Vagina (tissue), 2 donors: ENCODE results near the gene CDK15.

Source experiments
- POLR2A ChIP-seq, 2 donors: fragments of 450-650 bp; IDR thresholded peaks; one replicate each; pipeline ENCODE4 v1.6.1; 2017; ENCODE audit warnings: antibody characterized with exemption in 2 of 2, mild to moderate bottlenecking in 2 of 2, moderate library complexity in 2 of 2
- TF ChIP-seq, protein P1 (sequence below), 3 experiments: fragments of 450-650 bp in 2 of 3; fragments of 200-600 bp in 1 of 3; sonication (generic) in 1 of 3; IDR thresholded peaks; one replicate each; pipeline ENCODE4 v1.5.1; 2017 to 2019; ENCODE audit warnings: antibody characterized with exemption in 3 of 3, mild to moderate bottlenecking in 2 of 3, moderate library complexity in 2 of 3

DNA sequence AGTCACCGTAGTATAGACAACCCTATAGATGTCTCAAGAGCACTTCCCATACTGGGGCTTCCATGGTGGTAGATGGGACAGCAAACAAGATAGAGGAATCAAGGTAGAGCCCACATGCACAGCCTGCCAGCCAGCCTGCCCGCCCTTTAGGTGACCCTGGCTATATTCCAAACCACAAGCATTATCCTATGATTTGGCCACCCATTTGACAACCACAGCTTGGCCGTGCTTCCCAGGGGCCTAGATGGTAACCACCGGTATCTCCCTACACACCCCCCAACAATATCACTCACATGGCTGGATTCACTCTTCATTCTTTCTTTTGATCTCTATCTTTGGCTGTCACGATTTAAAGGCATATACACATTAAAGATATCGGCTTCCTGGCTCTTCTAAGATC is 85.3 kb downstream of the CDK15 start:
- TF ChIP-seq POLR2A (IDR thresholded peaks at IDR 0.05), result no peak
- TF ChIP-seq, protein P1, sequence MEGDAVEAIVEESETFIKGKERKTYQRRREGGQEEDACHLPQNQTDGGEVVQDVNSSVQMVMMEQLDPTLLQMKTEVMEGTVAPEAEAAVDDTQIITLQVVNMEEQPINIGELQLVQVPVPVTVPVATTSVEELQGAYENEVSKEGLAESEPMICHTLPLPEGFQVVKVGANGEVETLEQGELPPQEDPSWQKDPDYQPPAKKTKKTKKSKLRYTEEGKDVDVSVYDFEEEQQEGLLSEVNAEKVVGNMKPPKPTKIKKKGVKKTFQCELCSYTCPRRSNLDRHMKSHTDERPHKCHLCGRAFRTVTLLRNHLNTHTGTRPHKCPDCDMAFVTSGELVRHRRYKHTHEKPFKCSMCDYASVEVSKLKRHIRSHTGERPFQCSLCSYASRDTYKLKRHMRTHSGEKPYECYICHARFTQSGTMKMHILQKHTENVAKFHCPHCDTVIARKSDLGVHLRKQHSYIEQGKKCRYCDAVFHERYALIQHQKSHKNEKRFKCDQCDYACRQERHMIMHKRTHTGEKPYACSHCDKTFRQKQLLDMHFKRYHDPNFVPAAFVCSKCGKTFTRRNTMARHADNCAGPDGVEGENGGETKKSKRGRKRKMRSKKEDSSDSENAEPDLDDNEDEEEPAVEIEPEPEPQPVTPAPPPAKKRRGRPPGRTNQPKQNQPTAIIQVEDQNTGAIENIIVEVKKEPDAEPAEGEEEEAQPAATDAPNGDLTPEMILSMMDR (IDR thresholded peaks at IDR 0.05), result no peak
